ENCODE results near the gene ARHGAP24.

GRCh38 chr4:86038037-86038436, 563.1 kb downstream of the ARHGAP24 start:
- TF ChIP-seq NFKB2 (CRISPR knock-in tag; IDR thresholded peaks at IDR 0.05; ENCODE audit: borderline replicate concordance) (no peak), MAFK (conservative IDR thresholded peaks at IDR 0.05 in 1 of 2, IDR thresholded peaks at IDR 0.05 in 1 of 2; ENCODE audit: low read length in 2 of 2) (no peak), NFYC (CRISPR knock-in tag; IDR thresholded peaks at IDR 0.05) (no peak), RBM39 (IDR thresholded peaks at IDR 0.05; ENCODE audit: low read depth, low read length, poor library complexity, severe bottlenecking) (no peak), ZNF788 (CRISPR knock-in tag; IDR thresholded peaks at IDR 0.05; ENCODE audit: borderline replicate concordance) (no peak), SIN3A (IDR thresholded peaks at IDR 0.05; ENCODE audit: borderline replicate concordance, low read depth, low read length) (no peak), U2AF1 (optimal IDR thresholded peaks at IDR 0.05; ENCODE audit: low read depth, low read length) (no peak)

Measured in HepG2 (cell line).